Hepatocyte (in vitro differentiated cells): ENCODE results near the gene ZNF746. TPM values are rescaled to one million over a fixed set of nuclear protein-coding genes. Genes with fewer than 3 reads are reported as not detected.

Source experiments
- DNase-seq: peaks from one replicate; pipeline ENCODE4 v3.0.0-alpha.2; 2016; ENCODE audit warnings: low spot score
- H2AFZ ChIP-seq: fragments of 200-600 bp; sonication (generic); 2 replicates; pipeline ENCODE4 v1.6.0; 2016; ENCODE audit warnings: antibody characterized with exemption, mild to moderate bottlenecking
- H3K27ac ChIP-seq: fragments of 200-600 bp; sonication (generic); 2 replicates; pipeline ENCODE4 v1.5.1; 2016; ENCODE audit warnings: mild to moderate bottlenecking
- H3K27me3 ChIP-seq: fragments of 200-600 bp; sonication (generic); 2 replicates; pipeline ENCODE4 v1.6.1; 2016
- H3K36me3 ChIP-seq: fragments of 200-600 bp; sonication (generic); replicated peaks from 2 replicates; pipeline ENCODE4 v1.5.1; 2016; ENCODE audit warnings: low read depth; ENCODE audit not compliant: insufficient read depth
- H3K4me1 ChIP-seq: fragments of 200-600 bp; sonication (generic); 2 replicates; pipeline ENCODE4 v1.5.1; 2016; ENCODE audit warnings: mild to moderate bottlenecking, moderate library complexity; ENCODE audit not compliant: insufficient read depth
- H3K4me2 ChIP-seq: fragments of 200-600 bp; sonication (generic); 2 replicates; pipeline ENCODE4 v1.6.0; 2016
- H3K4me3 ChIP-seq: fragments of 200-600 bp; sonication (generic); 2 replicates; pipeline ENCODE4 v1.5.1; 2016; ENCODE audit warnings: mild to moderate bottlenecking
- H3K79me2 ChIP-seq: fragments of 200-600 bp; sonication (generic); 2 replicates; pipeline ENCODE4 v1.6.0; 2017; ENCODE audit warnings: mild to moderate bottlenecking
- H3K9me2 ChIP-seq: fragments of 200-600 bp; sonication (generic); replicated peaks from 2 replicates; pipeline ENCODE4 v1.6.0; 2017; ENCODE audit warnings: mild to moderate bottlenecking; ENCODE audit not compliant: insufficient read depth
- H3K9me3 ChIP-seq: fragments of 200-600 bp; sonication (generic); 2 replicates; pipeline ENCODE4 v1.5.1; 2016; ENCODE audit warnings: low read depth, mild to moderate bottlenecking
- H4K20me1 ChIP-seq: fragments of 200-600 bp; sonication (generic); 2 replicates; pipeline ENCODE4 v1.6.0; 2016; ENCODE audit warnings: mild to moderate bottlenecking; ENCODE audit not compliant: insufficient read depth, poor library complexity, severe bottlenecking
- EZH2 ChIP-seq: fragments of 200-600 bp; sonication (generic); IDR thresholded peaks from 2 replicates; pipeline ENCODE4 v1.6.1; 2016; ENCODE audit warnings: antibody characterized with exemption, mild to moderate bottlenecking, borderline replicate concordance
- EZH2phosphoT487 ChIP-seq: fragments of 200-600 bp; sonication (generic); IDR thresholded peaks from one replicate; pipeline ENCODE4 v1.6.1; 2018; ENCODE audit warnings: antibody characterized with exemption, mild to moderate bottlenecking, low read depth, moderate library complexity; ENCODE audit not compliant: unreplicated experiment, severe bottlenecking
- WGBS: methylation state at CpG from one replicate; pipeline ENCODE4 v1.1.6; 2016; ENCODE audit warnings: low lambda C conversion rate; ENCODE audit errors: missing lambda C conversion rate; 5-methylcytosine and 5-hydroxymethylcytosine counted together
- polyA plus RNA-seq: library from polyadenylated mRNA; unstranded; fragments of >200 nt; fragmentation: Nextera tagmentation; extraction: Ambion mirVana; gene quantifications from 2 replicates; pipeline ENCODE4 v1.2.1, GENCODE V29; 2016
- total RNA-seq: library from RNA; depleted of rRNA; stranded (reverse); fragments of >200 nt; gene quantifications from 2 replicates; pipeline ENCODE4 v1.2.3, GENCODE V29; 2014
- TF ChIP-seq, protein P1 (sequence below): fragments of 200-600 bp; sonication (generic); IDR thresholded peaks from 2 replicates; pipeline ENCODE4 v1.5.1; 2016; ENCODE audit warnings: antibody characterized with exemption, mild to moderate bottlenecking; ENCODE audit not compliant: poor library complexity

The ZNF746 gene
- total and polyA plus RNA-seq, 2 experiments from 2014 or later: 12.2 to 15.6 TPM

DNA sequence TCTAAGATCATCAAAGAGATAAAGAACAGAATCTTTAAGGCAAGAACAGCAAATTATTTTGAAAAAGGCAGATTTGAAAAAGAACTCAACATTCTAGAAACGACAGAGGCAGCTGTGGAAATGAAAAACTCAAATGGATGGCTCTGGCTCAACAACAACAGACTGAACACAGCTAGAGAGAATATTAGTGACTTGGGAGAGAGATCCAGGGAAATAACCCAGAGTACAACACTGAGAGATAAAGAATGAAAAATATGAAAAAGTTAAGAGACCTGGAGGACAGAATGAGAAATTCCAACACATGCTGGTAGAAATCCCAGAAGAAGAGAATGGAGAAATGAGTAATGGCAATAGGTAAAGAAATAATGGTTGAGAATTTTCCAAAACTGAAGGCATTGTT lies 18.9 kb downstream of the ZNF746 start:
- WGBS: 100% methylated on average over 1 of the region's 1 CpG
- Histone ChIP-seq H3K4me3 (no peak overlapping the region), H3K4me1 (no peaks in the 10 kb centered on the region)

DNA sequence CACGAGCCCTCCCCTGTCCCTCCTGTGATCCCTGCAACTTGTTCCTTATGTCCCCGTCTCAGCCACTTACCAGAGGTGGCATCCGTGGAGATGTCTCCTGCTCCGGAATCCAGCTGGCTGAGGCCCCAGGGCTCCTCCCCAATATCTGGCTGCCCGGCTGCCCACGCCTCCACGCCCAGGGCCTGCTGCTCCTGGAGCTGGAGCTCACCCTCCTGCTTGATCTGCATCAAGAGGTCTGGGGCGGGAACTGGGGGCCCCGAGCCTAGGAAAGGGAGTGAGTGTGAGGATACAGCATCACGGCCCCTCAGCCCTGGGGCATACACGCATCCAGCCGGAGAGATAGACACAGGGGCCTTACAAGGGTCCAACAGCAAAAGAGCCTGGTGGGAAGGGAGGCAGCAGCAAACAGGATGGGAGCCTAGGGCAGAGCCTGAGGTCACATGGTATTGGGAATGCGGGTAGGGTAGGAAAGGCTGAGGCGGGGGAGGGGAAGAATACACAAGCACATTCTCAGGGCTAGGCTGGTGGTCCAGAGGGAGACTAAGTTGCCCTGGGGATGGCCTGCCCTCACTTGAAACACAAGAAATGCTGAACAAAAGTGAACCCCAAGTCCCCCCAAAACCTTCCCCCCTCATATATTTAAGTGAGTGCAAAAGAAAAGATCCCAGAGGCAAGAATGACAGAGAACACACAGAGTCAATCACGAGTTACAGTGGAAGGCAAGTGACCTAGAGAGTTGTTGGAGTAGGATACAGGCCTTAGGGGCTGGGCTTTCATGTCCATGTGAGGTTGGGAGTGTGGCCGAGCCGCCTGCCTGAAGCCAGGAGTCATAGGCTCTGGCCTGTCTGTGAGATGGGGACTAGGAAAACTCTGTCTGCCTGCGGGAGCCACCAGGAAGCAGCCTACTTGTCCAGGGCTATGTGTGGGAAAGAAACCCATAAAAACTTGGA lies 19.8 kb downstream of the ZNF746 start:
- Histone ChIP-seq H3K4me3 (no peak overlapping the region), H4K20me1 (no peaks in the 10 kb centered on the region), H3K9me3 (no peaks in the 10 kb centered on the region), H3K27ac (no peak overlapping the region), H2AFZ (no peak overlapping the region), H3K27me3 (no peaks in the 10 kb centered on the region), H3K79me2 (no peaks in the 10 kb centered on the region), H3K4me2 (no peak overlapping the region), H3K36me3 (no peaks in the 10 kb centered on the region), H3K9me2 (no peaks in the 10 kb centered on the region), H3K4me1 (no peaks in the 10 kb centered on the region)
- DNase-seq: no peak
- WGBS: 94% methylated on average over 16 of the region's 18 CpGs
- TF ChIP-seq EZH2phosphoT487: no peak
- no peak for TF ChIP-seq EZH2
- TF ChIP-seq, protein P1, sequence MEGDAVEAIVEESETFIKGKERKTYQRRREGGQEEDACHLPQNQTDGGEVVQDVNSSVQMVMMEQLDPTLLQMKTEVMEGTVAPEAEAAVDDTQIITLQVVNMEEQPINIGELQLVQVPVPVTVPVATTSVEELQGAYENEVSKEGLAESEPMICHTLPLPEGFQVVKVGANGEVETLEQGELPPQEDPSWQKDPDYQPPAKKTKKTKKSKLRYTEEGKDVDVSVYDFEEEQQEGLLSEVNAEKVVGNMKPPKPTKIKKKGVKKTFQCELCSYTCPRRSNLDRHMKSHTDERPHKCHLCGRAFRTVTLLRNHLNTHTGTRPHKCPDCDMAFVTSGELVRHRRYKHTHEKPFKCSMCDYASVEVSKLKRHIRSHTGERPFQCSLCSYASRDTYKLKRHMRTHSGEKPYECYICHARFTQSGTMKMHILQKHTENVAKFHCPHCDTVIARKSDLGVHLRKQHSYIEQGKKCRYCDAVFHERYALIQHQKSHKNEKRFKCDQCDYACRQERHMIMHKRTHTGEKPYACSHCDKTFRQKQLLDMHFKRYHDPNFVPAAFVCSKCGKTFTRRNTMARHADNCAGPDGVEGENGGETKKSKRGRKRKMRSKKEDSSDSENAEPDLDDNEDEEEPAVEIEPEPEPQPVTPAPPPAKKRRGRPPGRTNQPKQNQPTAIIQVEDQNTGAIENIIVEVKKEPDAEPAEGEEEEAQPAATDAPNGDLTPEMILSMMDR: no peak

More for the DNA sequence above, 18.9 kb downstream of the ZNF746 start:
- no peaks in the 10 kb centered on the region for H3K9me3 ChIP-seq
- H3K9me2 ChIP-seq: no peaks in the 10 kb centered on the region
- no peaks in the 10 kb centered on the region for H3K79me2 ChIP-seq
- no peak overlapping the region for H3K27ac ChIP-seq
- no peaks in the 10 kb centered on the region for H3K27me3 ChIP-seq
- H3K4me2 ChIP-seq: no peak overlapping the region
- no peaks in the 10 kb centered on the region for H3K36me3 ChIP-seq
- H4K20me1 ChIP-seq: no peaks in the 10 kb centered on the region
- TF ChIP-seq, protein P1: no peak
- TF ChIP-seq EZH2: no peak
- no peak for TF ChIP-seq EZH2phosphoT487
- no peak overlapping the region for H2AFZ ChIP-seq
- DNase-seq: no peak

GRCh38 chr7:149476791-149477190 lies 20.8 kb downstream of the ZNF746 start:
- Histone ChIP-seq H4K20me1 (no peaks in the 10 kb centered on the region), H3K27ac (no peak overlapping the region), H3K4me1 (no peaks in the 10 kb centered on the region), H3K27me3 (no peaks in the 10 kb centered on the region), H3K36me3 (no peaks in the 10 kb centered on the region), H3K79me2 (no peaks in the 10 kb centered on the region), H3K9me2 (no peaks in the 10 kb centered on the region), H3K4me2 (no peak overlapping the region), H2AFZ (no peak overlapping the region), H3K9me3 (no peaks in the 10 kb centered on the region), H3K4me3 (no peak overlapping the region)
- no peak for DNase-seq
- 95% methylated on average over 12 of the region's 12 CpGs for WGBS
- TF ChIP-seq EZH2: no peak
- TF ChIP-seq, protein P1: no peak
- TF ChIP-seq EZH2phosphoT487: no peak
